BLaER1 treated with 17β-estradiol and CSF1 and Interleukin-3, amounts not matched to agents 10 nM and 100 nM (cell line): Measurements from ENCODE around the gene PKP3.

Experiments used
- H3K27ac ChIP-seq, 11 experiments: shearing (Covaris generic); formaldehyde crosslinking; 2 replicates each; pipeline ENCODE4 v1.8.1; 2022
- H3K27me3 ChIP-seq, 11 experiments: shearing (Covaris generic); formaldehyde crosslinking; 2 replicates each; pipeline ENCODE4 v1.8.1; 2022
- H3K36me3 ChIP-seq, 11 experiments: shearing (Covaris generic); formaldehyde crosslinking; 2 replicates each; pipeline ENCODE4 v1.8.1; 2022
- H3K4me1 ChIP-seq, 10 experiments: shearing (Covaris generic); formaldehyde crosslinking; 2 replicates each; pipeline ENCODE4 v1.8.1; 2022
- H3K4me2 ChIP-seq, 11 experiments: shearing (Covaris generic); formaldehyde crosslinking; 2 replicates each; pipeline ENCODE4 v1.8.1; 2022
- H3K4me3 ChIP-seq, 10 experiments: shearing (Covaris generic); formaldehyde crosslinking; 2 replicates each; pipeline ENCODE4 v1.8.1; 2022
- H3K9ac ChIP-seq, 11 experiments: shearing (Covaris generic); formaldehyde crosslinking; 2 replicates each; pipeline ENCODE4 v1.8.1; 2022
- H3K9me3 ChIP-seq, 11 experiments: shearing (Covaris generic); formaldehyde crosslinking; replicated peaks in 1 of 11; 2 replicates each; pipeline ENCODE4 v1.8.1; 2022
- H4K20me1 ChIP-seq, 11 experiments: shearing (Covaris generic); formaldehyde crosslinking; 2 replicates each; pipeline ENCODE4 v1.8.1; 2022
- Cebpa-rat ChIP-seq, 11 experiments: shearing (Covaris generic); IDR thresholded peaks; 2 replicates each; pipeline ENCODE4 v1.8.1; 2022

Gene PKP3

DNA sequence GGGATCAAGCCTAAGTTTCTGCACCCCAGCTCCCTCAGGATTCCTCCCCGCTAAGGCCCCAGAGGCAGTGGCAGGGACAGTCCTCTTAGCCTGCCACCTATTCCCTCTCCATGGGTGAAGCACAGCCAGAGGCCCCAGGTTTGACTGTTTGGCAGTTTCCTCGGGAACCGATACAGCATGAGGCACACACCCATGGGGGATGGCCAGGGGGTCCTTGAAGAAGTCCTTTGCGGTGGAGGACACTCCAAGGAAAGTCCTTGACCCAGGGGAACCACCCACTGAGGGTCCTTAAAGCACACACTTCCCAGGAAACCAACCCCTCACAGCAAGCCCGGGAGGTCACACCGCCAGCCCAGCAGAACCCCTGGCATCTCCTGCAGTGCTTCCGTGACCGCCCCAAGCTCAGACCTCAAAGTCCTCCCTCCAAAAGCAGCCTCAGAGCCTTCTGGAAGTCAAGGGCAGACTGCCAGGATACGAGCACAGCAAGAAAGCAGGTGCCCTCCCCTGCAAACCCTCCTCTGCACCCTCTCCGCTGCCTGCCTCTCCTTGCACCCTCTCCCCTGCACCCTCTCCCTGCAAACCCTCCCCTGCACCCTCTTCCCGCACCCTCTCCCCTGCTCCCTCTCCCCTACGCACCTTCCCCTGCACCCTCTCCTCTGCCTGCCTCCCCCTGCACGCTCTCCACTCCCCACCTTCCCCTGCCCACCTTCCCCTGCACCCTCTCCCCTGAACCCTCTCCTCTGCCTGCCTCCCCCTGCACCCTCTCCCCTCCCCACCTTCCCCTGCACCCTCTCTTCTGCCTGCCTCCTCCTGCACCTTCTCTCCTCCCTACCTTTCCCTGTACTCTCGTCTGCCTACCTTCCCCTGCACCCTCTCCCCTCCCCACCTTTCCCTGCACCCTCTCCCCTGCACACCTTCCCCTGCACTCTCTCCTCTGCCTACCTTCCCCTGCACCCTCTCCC is 19.4 kb downstream of the PKP3 start:
- Histone ChIP-seq H3K27me3 (peaks cover 0 to 10% (median 0%) of the 10 kb centered on the region in 11 experiments; a peak in 4 of 22 replicates), H3K36me3 (no peaks in the 10 kb centered on the region), H4K20me1 (peaks cover 0 to 24% (median 0%) of the 10 kb centered on the region in 11 experiments; a peak in 4 of 22 replicates), H3K9ac (peak overlapping the region in 7 of 11 experiments; percentile 27 to 51 (median 44); a peak in 8 of 22 replicates), H3K9me3 (no peaks in the 10 kb centered on the region), H3K4me1 (peaks cover 33 to 70% (median 66%) of the 10 kb centered on the region in 10 experiments), H3K4me3 (peak overlapping the region in 3 of 10 experiments; percentile 23 to 81 (median 66); a peak in 4 of 20 replicates), H3K4me2 (peak overlapping the region; percentile 28 to 100 (median 99)), H3K27ac (peak overlapping the region in 5 of 11 experiments; percentile 12 to 45 (median 34); a peak in 8 of 22 replicates)
- no peak for TF ChIP-seq Cebpa-rat (IDR thresholded peaks at IDR 0.05)

GRCh38 chr11:414318-414857 is 20.4 kb downstream of the PKP3 start:
- Histone ChIP-seq H3K36me3 (no peaks in the 10 kb centered on the region), H3K9me3 (no peaks in the 10 kb centered on the region), H3K4me3 (peak overlapping the region; percentile 59 to 81 (median 66)), H4K20me1 (peaks cover 0 to 15% (median 0%) of the 10 kb centered on the region in 11 experiments; a peak in 4 of 22 replicates), H3K9ac (peak overlapping the region; percentile 15 to 84 (median 73); a peak in 20 of 22 replicates), H3K4me1 (peaks cover 33 to 60% (median 56%) of the 10 kb centered on the region in 10 experiments), H3K27me3 (peaks cover 0 to 10% (median 0%) of the 10 kb centered on the region in 11 experiments; a peak in 4 of 22 replicates), H3K27ac (peak overlapping the region in 9 of 11 experiments; percentile 48 to 85 (median 74); a peak in 18 of 22 replicates), H3K4me2 (peak overlapping the region; percentile 96 to 100 (median 99))
- TF ChIP-seq Cebpa-rat (IDR thresholded peaks at IDR 0.05), result no peak

DNA sequence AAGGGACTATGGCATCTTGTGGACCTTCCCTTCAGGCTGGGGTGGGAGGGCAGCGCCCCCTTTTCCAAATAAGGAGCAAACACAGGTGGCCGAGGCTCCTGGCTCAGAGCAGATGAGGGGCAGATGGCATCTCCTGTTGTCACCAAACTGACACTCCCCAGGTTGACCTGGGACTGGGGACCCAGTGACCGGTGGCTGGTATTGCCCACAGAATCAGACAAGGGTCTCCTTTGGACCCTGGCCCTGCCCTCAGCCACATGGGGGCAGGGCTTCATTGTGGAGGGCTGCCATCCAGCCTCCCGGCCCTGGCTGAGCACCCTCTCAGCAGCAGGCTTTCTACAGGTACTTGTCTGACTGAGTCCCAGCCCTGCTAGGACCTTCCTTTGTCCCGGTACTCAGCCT is 21.6 kb downstream of the PKP3 start:
- TF ChIP-seq Cebpa-rat (IDR thresholded peaks at IDR 0.05), result no peak
- Histone ChIP-seq H3K9me3 (no peaks in the 10 kb centered on the region), H3K27ac (peak overlapping the region; percentile 73 to 96 (median 85); a peak in 21 of 22 replicates), H3K9ac (peak overlapping the region; percentile 76 to 93 (median 85)), H3K4me2 (peak overlapping the region; percentile 96 to 100 (median 100)), H3K4me1 (peaks cover 33 to 53% (median 48%) of the 10 kb centered on the region in 10 experiments), H3K36me3 (no peaks in the 10 kb centered on the region), H3K4me3 (peak overlapping the region; percentile 59 to 81 (median 68)), H3K27me3 (peaks cover 0 to 10% (median 0%) of the 10 kb centered on the region in 11 experiments; a peak in 4 of 22 replicates), H4K20me1 (peaks cover 0 to 7% (median 0%) of the 10 kb centered on the region in 11 experiments; a peak in 2 of 22 replicates)

GRCh38 chr11:416051-416756 is 22.2 kb downstream of the PKP3 start:
- Histone ChIP-seq H3K27ac (peak overlapping the region; percentile 73 to 96 (median 85)), H3K9me3 (no peaks in the 10 kb centered on the region), H3K4me3 (peak overlapping the region; percentile 59 to 81 (median 68)), H4K20me1 (peaks cover 0 to 7% (median 0%) of the 10 kb centered on the region in 11 experiments; a peak in 2 of 22 replicates), H3K36me3 (no peaks in the 10 kb centered on the region), H3K9ac (peak overlapping the region; percentile 76 to 93 (median 85)), H3K4me2 (peak overlapping the region; percentile 96 to 100 (median 100)), H3K4me1 (peaks cover 33 to 53% (median 48%) of the 10 kb centered on the region in 10 experiments), H3K27me3 (peaks cover 0 to 10% (median 0%) of the 10 kb centered on the region in 11 experiments; a peak in 4 of 22 replicates)
- TF ChIP-seq Cebpa-rat (IDR thresholded peaks at IDR 0.05), result no peak

DNA sequence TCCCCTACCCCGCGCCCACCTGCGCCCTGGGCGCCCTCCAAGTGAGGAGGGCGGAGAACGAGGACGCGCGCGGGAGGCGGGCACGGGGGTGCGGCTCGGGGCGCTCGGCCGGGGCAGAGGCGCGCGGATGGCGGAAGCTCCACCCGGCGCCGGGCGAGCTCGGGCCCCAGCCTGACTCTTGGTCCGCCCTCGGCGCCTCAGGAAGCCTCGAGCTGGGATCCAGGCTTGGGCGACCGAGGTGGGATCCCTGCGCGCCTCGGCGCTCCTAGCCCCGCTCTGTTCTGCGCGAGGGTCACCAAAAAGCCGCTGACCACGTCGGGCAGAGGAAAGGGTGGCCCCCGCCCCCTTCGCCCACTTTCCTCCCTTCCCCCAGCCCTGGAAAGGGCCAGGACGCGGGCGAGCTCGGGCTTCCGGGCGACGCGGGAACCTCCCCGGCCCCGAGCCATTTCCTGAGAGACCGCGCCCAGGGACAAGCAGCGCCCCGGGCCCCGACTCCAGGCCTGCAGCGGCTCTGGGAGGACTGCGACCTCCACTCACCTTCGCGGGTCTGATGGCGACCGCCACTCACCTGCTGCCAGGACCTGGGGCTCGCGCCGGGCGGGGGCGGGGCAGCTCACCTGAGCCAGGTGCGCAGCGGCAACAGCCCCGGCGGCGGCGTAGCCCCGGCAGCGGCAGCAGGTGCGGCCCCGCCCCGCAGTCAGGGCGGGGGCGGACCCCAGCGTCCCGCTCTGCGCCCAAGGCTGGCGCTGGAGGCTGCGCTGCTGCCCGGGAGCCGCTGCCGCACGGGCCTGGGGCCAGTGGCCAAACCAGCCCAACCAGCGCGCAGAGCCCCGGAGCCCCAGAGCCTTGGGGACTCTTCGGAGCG is 23.0 kb downstream of the PKP3 start:
- Histone ChIP-seq H3K27ac (peak overlapping the region; percentile 73 to 96 (median 85)), H3K9ac (peak overlapping the region; percentile 76 to 93 (median 85)), H4K20me1 (peaks cover 0 to 7% (median 0%) of the 10 kb centered on the region in 11 experiments; a peak in 2 of 22 replicates), H3K9me3 (no peaks in the 10 kb centered on the region), H3K36me3 (no peaks in the 10 kb centered on the region), H3K4me3 (peak overlapping the region; percentile 59 to 81 (median 68)), H3K27me3 (peaks cover 0 to 10% (median 0%) of the 10 kb centered on the region in 11 experiments; a peak in 4 of 22 replicates), H3K4me2 (peak overlapping the region; percentile 96 to 100 (median 100)), H3K4me1 (peaks cover 33 to 53% (median 48%) of the 10 kb centered on the region in 10 experiments)
- no peak for TF ChIP-seq Cebpa-rat (IDR thresholded peaks at IDR 0.05)

- TF ChIP-seq Cebpa-rat (IDR thresholded peaks at IDR 0.05), result no peak
- H3K4me2 ChIP-seq, result peak overlapping the region; percentile 96 to 100 (median 100)
- H3K4me3 ChIP-seq, result peak overlapping the region; percentile 59 to 81 (median 68); a peak in 19 of 20 replicates
- H4K20me1 ChIP-seq, result peaks cover 0 to 7% (median 0%) of the 10 kb centered on the region in 11 experiments; a peak in 2 of 22 replicates
- H3K36me3 ChIP-seq, result no peaks in the 10 kb centered on the region
- H3K27ac ChIP-seq, result peak overlapping the region in 9 of 11 experiments; percentile 80 to 96 (median 85); a peak in 13 of 22 replicates
- H3K9me3 ChIP-seq, result no peaks in the 10 kb centered on the region
- H3K4me1 ChIP-seq, result peaks cover 33 to 51% (median 45%) of the 10 kb centered on the region in 10 experiments
- peaks cover 0 to 10% (median 0%) of the 10 kb centered on the region in 11 experiments; a peak in 4 of 22 replicates for H3K27me3 ChIP-seq
- peak overlapping the region; percentile 76 to 93 (median 85); a peak in 21 of 22 replicates for H3K9ac ChIP-seq
Observed at GRCh38 chr11:417652-418342, 23.8 kb downstream of the PKP3 start.
